ENCODE measurements around the gene CARMIL1.

Gene CARMIL1

DNA sequence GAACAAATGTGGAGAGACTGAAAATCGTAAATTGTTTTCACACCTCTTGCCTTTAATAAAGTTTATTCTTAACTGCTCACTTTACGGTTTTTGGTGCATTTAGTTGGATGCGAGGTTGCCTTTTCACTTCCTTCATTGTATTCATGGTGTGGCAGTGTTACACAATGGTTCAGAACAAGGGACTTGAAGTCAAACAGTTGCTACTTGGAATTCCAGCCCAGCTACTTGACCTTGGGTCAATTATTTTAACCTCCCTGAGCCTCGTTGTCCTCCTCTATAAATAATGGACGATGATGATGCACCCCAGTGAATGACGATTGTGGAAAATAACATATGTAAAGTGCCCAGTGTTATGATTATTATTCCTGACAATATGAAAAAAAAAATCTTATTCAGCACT, 72.3 kb downstream of the CARMIL1 start:
- TF ChIP-seq, protein P1, sequence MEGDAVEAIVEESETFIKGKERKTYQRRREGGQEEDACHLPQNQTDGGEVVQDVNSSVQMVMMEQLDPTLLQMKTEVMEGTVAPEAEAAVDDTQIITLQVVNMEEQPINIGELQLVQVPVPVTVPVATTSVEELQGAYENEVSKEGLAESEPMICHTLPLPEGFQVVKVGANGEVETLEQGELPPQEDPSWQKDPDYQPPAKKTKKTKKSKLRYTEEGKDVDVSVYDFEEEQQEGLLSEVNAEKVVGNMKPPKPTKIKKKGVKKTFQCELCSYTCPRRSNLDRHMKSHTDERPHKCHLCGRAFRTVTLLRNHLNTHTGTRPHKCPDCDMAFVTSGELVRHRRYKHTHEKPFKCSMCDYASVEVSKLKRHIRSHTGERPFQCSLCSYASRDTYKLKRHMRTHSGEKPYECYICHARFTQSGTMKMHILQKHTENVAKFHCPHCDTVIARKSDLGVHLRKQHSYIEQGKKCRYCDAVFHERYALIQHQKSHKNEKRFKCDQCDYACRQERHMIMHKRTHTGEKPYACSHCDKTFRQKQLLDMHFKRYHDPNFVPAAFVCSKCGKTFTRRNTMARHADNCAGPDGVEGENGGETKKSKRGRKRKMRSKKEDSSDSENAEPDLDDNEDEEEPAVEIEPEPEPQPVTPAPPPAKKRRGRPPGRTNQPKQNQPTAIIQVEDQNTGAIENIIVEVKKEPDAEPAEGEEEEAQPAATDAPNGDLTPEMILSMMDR (conservative IDR thresholded peaks at IDR 0.05; ENCODE audit: low read depth, low read length) = no peak
- Histone ChIP-seq H3K27ac (no peak overlapping the region), H3K4me2 (no peak overlapping the region), H2AFZ (ENCODE audit: low read depth) (no peak overlapping the region), H3K4me3 (IDR thresholded peaks at IDR 0.05; ENCODE audit: insufficient read depth, low read depth, low read length) (no peak overlapping the region), H3K36me3 (ENCODE audit: insufficient read depth) (no peaks in the 10 kb centered on the region), H4K20me1 (ENCODE audit: insufficient read depth) (no peaks in the 10 kb centered on the region), H3K27me3 (ENCODE audit: insufficient read depth, low read depth) (no peaks in the 10 kb centered on the region), H3K9ac (no peak overlapping the region), H3K4me1 (ENCODE audit: low read depth, poor library complexity, severe bottlenecking) (no peaks in the 10 kb centered on the region), H3K79me2 (ENCODE audit: insufficient read depth, low read depth) (peaks cover 1% of the 10 kb centered on the region; the same call in 1 of the 2 replicates)

DNA sequence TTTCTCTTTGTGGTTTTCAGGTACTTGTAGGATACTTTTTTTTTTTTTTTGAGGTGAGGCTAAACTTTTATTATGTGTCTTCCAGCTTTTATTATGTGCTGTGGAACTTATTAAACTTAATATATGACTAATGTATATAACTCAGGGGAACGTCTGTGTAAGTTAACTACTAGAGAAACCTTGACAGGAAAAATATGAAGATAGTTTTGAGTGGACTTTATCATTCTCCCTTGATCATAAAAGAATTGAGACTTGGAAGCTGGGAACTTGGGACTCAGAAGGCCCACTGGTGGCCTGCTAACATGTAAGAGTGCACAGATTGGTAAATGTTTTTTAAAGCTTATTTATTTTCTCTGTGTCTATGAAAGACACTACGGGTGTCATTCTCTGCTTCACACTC, 73.1 kb downstream of the CARMIL1 start:
- no peak overlapping the region for H3K4me2 ChIP-seq
- no peaks in the 10 kb centered on the region for H3K27me3 ChIP-seq (ENCODE audit: insufficient read depth, low read depth)
- H3K79me2 ChIP-seq (ENCODE audit: insufficient read depth, low read depth) = peaks cover 9% of the 10 kb centered on the region; the same call in 1 of the 2 replicates
- TF ChIP-seq, protein P1 (conservative IDR thresholded peaks at IDR 0.05; ENCODE audit: low read depth, low read length) = no peak
- no peaks in the 10 kb centered on the region for H3K36me3 ChIP-seq (ENCODE audit: insufficient read depth)
- no peak overlapping the region for H2AFZ ChIP-seq (ENCODE audit: low read depth)
- no peak overlapping the region for H3K9ac ChIP-seq
- no peak overlapping the region for H3K4me3 ChIP-seq (IDR thresholded peaks at IDR 0.05; ENCODE audit: insufficient read depth, low read depth, low read length)
- no peaks in the 10 kb centered on the region for H4K20me1 ChIP-seq (ENCODE audit: insufficient read depth)
- H3K4me1 ChIP-seq (ENCODE audit: low read depth, poor library complexity, severe bottlenecking) = peaks cover 5% of the 10 kb centered on the region
- no peak overlapping the region for H3K27ac ChIP-seq

DNA sequence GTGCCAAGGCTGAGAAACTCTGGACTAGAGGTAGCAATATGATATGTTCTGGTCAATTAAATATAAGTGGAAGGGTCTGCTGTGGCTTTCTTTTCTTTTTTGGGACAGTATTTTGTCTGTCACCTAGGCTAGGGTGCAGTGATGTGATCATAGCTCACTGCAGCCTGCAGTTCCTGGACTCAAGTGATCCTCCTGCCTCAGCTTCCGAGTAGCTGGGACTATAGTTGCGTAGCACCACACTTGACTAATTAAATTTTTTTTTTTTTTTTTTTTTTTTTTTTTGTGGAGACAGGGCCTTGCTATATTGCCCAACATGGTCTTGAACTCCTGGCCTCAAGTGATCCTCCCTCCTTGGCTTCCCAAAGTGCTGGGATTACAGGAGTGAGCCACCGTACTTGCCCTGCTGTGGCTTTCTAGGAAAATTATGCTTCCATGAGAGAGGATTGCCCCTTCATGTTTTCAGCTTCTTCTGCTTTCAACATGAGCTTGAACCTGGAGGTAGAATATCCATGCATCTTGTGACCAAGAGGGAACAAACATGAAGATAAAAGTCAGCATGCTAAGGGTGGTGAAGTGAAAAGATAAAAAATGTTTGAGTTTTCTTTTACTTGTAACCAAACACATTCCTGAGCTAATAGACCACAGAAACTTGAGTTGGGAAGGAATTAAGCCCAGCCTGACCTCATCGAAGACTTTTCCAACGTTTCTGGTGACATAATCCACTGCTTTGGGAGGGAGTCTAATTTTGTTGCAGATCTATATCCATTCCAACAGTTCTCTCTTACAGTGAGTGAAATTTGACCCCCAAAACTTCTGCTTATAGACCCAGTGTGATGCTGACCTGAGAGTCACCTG, 75.1 kb downstream of the CARMIL1 start:
- H3K9ac ChIP-seq = no peak overlapping the region
- peaks cover 10% of the 10 kb centered on the region; the same call in 1 of the 2 replicates for H3K79me2 ChIP-seq (ENCODE audit: insufficient read depth, low read depth)
- H3K4me3 ChIP-seq (IDR thresholded peaks at IDR 0.05; ENCODE audit: insufficient read depth, low read depth, low read length) = no peak overlapping the region
- no peaks in the 10 kb centered on the region for H3K36me3 ChIP-seq (ENCODE audit: insufficient read depth)
- H3K27me3 ChIP-seq (ENCODE audit: insufficient read depth, low read depth) = no peaks in the 10 kb centered on the region
- H2AFZ ChIP-seq (ENCODE audit: low read depth) = no peak overlapping the region
- no peak overlapping the region for H3K4me2 ChIP-seq
- H4K20me1 ChIP-seq (ENCODE audit: insufficient read depth) = no peaks in the 10 kb centered on the region
- TF ChIP-seq, protein P1 (conservative IDR thresholded peaks at IDR 0.05; ENCODE audit: low read depth, low read length) = no peak
- peaks cover 15% of the 10 kb centered on the region for H3K4me1 ChIP-seq (ENCODE audit: low read depth, poor library complexity, severe bottlenecking)
- H3K27ac ChIP-seq = no peak overlapping the region

DNA sequence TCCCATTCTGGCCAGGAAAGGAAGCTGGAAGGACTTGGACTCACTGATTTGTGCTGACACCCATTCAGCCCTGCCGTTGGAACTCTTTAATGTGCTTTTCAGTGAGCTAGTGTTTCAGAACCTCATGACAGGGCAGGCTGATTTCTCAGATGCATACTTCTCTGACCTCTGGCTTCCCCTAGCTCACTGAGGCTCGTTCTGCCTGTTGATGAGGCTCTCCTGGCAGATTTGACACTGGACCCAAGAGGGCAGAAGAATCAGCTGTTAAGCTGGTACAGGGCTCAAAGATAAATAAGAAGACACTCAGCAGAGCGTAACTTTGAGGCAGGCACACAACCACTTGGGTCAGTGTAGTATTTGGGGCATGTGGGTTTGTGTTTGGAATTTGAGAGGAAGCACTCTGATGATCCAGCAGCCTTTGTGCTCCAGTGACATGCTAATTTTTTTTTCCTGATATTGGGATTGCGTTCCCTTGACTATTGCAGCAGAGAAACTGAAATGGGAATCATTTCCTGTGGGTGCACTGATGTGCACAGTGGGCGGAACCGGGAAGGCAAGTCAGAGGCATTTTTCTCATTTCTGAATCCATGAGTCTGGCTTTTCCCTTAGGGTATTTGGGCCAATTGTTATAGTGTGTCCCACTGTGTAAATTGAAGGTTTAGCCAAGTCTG, 80.2 kb downstream of the CARMIL1 start:
- no peak overlapping the region for H3K27ac ChIP-seq
- TF ChIP-seq, protein P1 (conservative IDR thresholded peaks at IDR 0.05; ENCODE audit: low read depth, low read length) = no peak
- no peak overlapping the region for H3K9ac ChIP-seq
- H2AFZ ChIP-seq (ENCODE audit: low read depth) = no peak overlapping the region
- no peaks in the 10 kb centered on the region for H3K27me3 ChIP-seq (ENCODE audit: insufficient read depth, low read depth)
- no peaks in the 10 kb centered on the region for H4K20me1 ChIP-seq (ENCODE audit: insufficient read depth)
- H3K4me1 ChIP-seq (ENCODE audit: low read depth, poor library complexity, severe bottlenecking) = peaks cover 45% of the 10 kb centered on the region
- H3K4me2 ChIP-seq = no peak overlapping the region
- H3K36me3 ChIP-seq (ENCODE audit: insufficient read depth) = no peaks in the 10 kb centered on the region
- no peak overlapping the region for H3K4me3 ChIP-seq (IDR thresholded peaks at IDR 0.05; ENCODE audit: insufficient read depth, low read depth, low read length)
- H3K79me2 ChIP-seq (ENCODE audit: insufficient read depth, low read depth) = peaks cover 15% of the 10 kb centered on the region; the same call in 1 of the 2 replicates

Data from KMS-11 (cell line).